ENCODE results near the gene LSP1. TPM values are rescaled to one million over a fixed set of nuclear protein-coding genes. Genes with fewer than 3 reads are reported as not detected.
A peak's percentile ranks its signal among the peaks of the same experiment; 100 is the strongest.
"Not testable (repeated sequence)": the region's sequence is repeated elsewhere in the genome, so short reads cannot be mapped to it uniquely, and the experiment has no call there.

LSP1 gene
- total RNA-seq, 2 experiments from 2014 or later = 668 to 687 TPM

GRCh38 chr11:1868056-1868635, 15.3 kb downstream of the LSP1 start:
- no peaks in the 10 kb centered on the region for H3K27me3 Mint-ChIP-seq
- no peak overlapping the region for H3K27ac Mint-ChIP-seq
- H3K4me1 Mint-ChIP-seq = peaks cover 44% of the 10 kb centered on the region
- no peaks in the 10 kb centered on the region for H3K9me3 Mint-ChIP-seq
- H3K36me3 Mint-ChIP-seq (ENCODE audit: low read depth) = peaks cover 22% of the 10 kb centered on the region
- ChIA-PET POLR2A (no interaction called here), CTCF (no interaction called here)
- no peak overlapping the region for H3K4me3 Mint-ChIP-seq
- DNase-seq = no peak

- ChIA-PET CTCF (interaction anchor here (1.7 kb wide), 1 partner anchor 14 kb away, joined by 9 read pairs; no protein-coding TSS in a partner anchor), POLR2A (no interaction called here)
- H3K27ac Mint-ChIP-seq = peak overlapping the region; percentile 57
- DNase-seq = no peak
- H3K27me3 Mint-ChIP-seq = no peaks in the 10 kb centered on the region
- H3K4me3 Mint-ChIP-seq = no peak overlapping the region
- no peaks in the 10 kb centered on the region for H3K9me3 Mint-ChIP-seq
- H3K36me3 Mint-ChIP-seq (ENCODE audit: low read depth) = peaks cover 18% of the 10 kb centered on the region
- peaks cover 45% of the 10 kb centered on the region for H3K4me1 Mint-ChIP-seq
Observed at GRCh38 chr11:1868636-1869291, 15.9 kb downstream of the LSP1 start.

- DNase-seq = no peak
- Mint-ChIP-seq H3K9me3 (no peaks in the 10 kb centered on the region), H3K27ac (peak overlapping the region; percentile 50), H3K4me1 (peaks cover 45% of the 10 kb centered on the region), H3K27me3 (no peaks in the 10 kb centered on the region), H3K4me3 (peak overlapping the region; percentile 39), H3K36me3 (ENCODE audit: low read depth) (peaks cover 18% of the 10 kb centered on the region)
- ChIA-PET POLR2A (no interaction called here), CTCF (interaction anchor here (0.9 to 1.7 kb wide), 3 partner anchors 13 to 38 kb away, joined by 3 to 9 read pairs (median 3); no protein-coding TSS in a partner anchor)
Observed at GRCh38 chr11:1869427-1870325, 16.8 kb downstream of the LSP1 start.

- ChIA-PET CTCF (interaction anchor here (0.9 to 1.7 kb wide), 3 partner anchors 12 to 39 kb away, joined by 3 to 9 read pairs (median 3); no protein-coding TSS in a partner anchor), POLR2A (no interaction called here)
- Mint-ChIP-seq H3K36me3 (ENCODE audit: low read depth) (peaks cover 16% of the 10 kb centered on the region), H3K27me3 (no peaks in the 10 kb centered on the region), H3K27ac (peak overlapping the region; percentile 76), H3K4me1 (peaks cover 45% of the 10 kb centered on the region), H3K9me3 (no peaks in the 10 kb centered on the region), H3K4me3 (peak overlapping the region; percentile 39)
- no peak for DNase-seq
Observed at GRCh38 chr11:1870326-1870696, 17.4 kb downstream of the LSP1 start.

- Mint-ChIP-seq H3K4me1 (peaks cover 44% of the 10 kb centered on the region), H3K27me3 (no peaks in the 10 kb centered on the region), H3K36me3 (ENCODE audit: low read depth) (peaks cover 13% of the 10 kb centered on the region), H3K9me3 (no peaks in the 10 kb centered on the region), H3K27ac (peak overlapping the region; percentile 78), H3K4me3 (peak overlapping the region; percentile 39)
- peak; percentile 48 for DNase-seq
- ChIA-PET CTCF (interaction anchor here (0.9 to 1.6 kb wide), 2 partner anchors 17 to 39 kb away, joined by 3 read pairs; no protein-coding TSS in a partner anchor), POLR2A (no interaction called here)
Observed at GRCh38 chr11:1870721-1871466, 18.0 kb downstream of the LSP1 start.

GRCh38 chr11:1871531-1871930, 18.6 kb downstream of the LSP1 start:
- Mint-ChIP-seq H3K4me3 (no peak overlapping the region), H3K36me3 (ENCODE audit: low read depth) (peaks cover 13% of the 10 kb centered on the region), H3K27ac (no peak overlapping the region), H3K4me1 (peaks cover 44% of the 10 kb centered on the region), H3K9me3 (no peaks in the 10 kb centered on the region), H3K27me3 (no peaks in the 10 kb centered on the region)
- ChIA-PET POLR2A (no interaction called here), CTCF (no interaction called here)
- DNase-seq = no peak

GRCh38 chr11:1872267-1872985, 19.5 kb downstream of the LSP1 start:
- no peaks in the 10 kb centered on the region for H3K9me3 Mint-ChIP-seq
- H3K4me1 Mint-ChIP-seq = peaks cover 44% of the 10 kb centered on the region
- no peak overlapping the region for H3K4me3 Mint-ChIP-seq
- no peak overlapping the region for H3K27ac Mint-ChIP-seq
- no peaks in the 10 kb centered on the region for H3K27me3 Mint-ChIP-seq
- ChIA-PET POLR2A (no interaction called here), CTCF (interaction anchor here (0.9 to 1.4 kb wide), 2 partner anchors 10 to 16 kb away, joined by 4 to 5 read pairs; no protein-coding TSS in a partner anchor)
- H3K36me3 Mint-ChIP-seq (ENCODE audit: low read depth) = peaks cover 13% of the 10 kb centered on the region
- no peak for DNase-seq

- H3K27ac Mint-ChIP-seq = peak overlapping the region; percentile 69
- H3K27me3 Mint-ChIP-seq = no peaks in the 10 kb centered on the region
- H3K4me3 Mint-ChIP-seq = no peak overlapping the region
- POLR2A ChIA-PET = no interaction called here
- peaks cover 46% of the 10 kb centered on the region for H3K4me1 Mint-ChIP-seq
- H3K9me3 Mint-ChIP-seq = no peaks in the 10 kb centered on the region
- peaks cover 13% of the 10 kb centered on the region for H3K36me3 Mint-ChIP-seq (ENCODE audit: low read depth)
- DNase-seq = no peak
- CTCF ChIA-PET = interaction anchor here (0.9 to 1.4 kb wide), 2 partner anchors 9 to 15 kb away, joined by 4 to 5 read pairs; no protein-coding TSS in a partner anchor
Observed at GRCh38 chr11:1873048-1873812, 20.3 kb downstream of the LSP1 start.

- POLR2A ChIA-PET, H3K27me3 Mint-ChIP-seq: not testable (repeated sequence)
Observed at GRCh38 chr11:1873813-1874150, 20.9 kb downstream of the LSP1 start.

GRCh38 chr11:1874441-1875092, 21.7 kb downstream of the LSP1 start:
- H3K4me3 Mint-ChIP-seq; H3K27ac Mint-ChIP-seq; H3K36me3 Mint-ChIP-seq (ENCODE audit: low read depth); DNase-seq; H3K27me3 Mint-ChIP-seq; POLR2A ChIA-PET; H3K9me3 Mint-ChIP-seq; CTCF ChIA-PET: not testable (repeated sequence)
- peaks cover 38% of the 10 kb centered on the region for H3K4me1 Mint-ChIP-seq

More at GRCh38 chr11:1873813-1874150, 20.9 kb downstream of the LSP1 start:
- peak overlapping the region; percentile 69 for H3K27ac Mint-ChIP-seq
- peaks cover 13% of the 10 kb centered on the region for H3K36me3 Mint-ChIP-seq (ENCODE audit: low read depth)
- H3K4me1 Mint-ChIP-seq = peaks cover 45% of the 10 kb centered on the region
- DNase-seq, H3K9me3 Mint-ChIP-seq, H3K4me3 Mint-ChIP-seq: not testable (repeated sequence)
- CTCF ChIA-PET = interaction anchor here (1.4 kb wide), 1 partner anchor 9 kb away, joined by 4 read pairs; no protein-coding TSS in a partner anchor

All from activated CD4-positive, alpha-beta T cell treated with anti-CD3 and anti-CD28 coated beads, Interleukin-2, amount 10 ng/mL, durations not matched to agents 7 days and 5 days (primary cell).